HepG2 (cell line): ENCODE results near the gene SMPD2. TPM values are rescaled to one million over a fixed set of nuclear protein-coding genes. Genes with fewer than 3 reads are reported as not detected.
A peak's percentile ranks its signal among the peaks of the same experiment; 100 is the strongest.

Experiments
- ATF1 ChIP-seq: IDR thresholded peaks from 2 replicates; pipeline ENCODE4 v1.6.1; 2016; ENCODE audit warnings: mild to moderate bottlenecking, control low read depth
- CHCHD3 ChIP-seq: sonication (generic); formaldehyde crosslinking; IDR thresholded peaks from 2 replicates; pipeline ENCODE4 v1.8.0; 2022; ENCODE audit warnings: mild to moderate bottlenecking, missing genetic modification reagents, moderate library complexity
- CSRNP2 ChIP-seq: sonication (generic); formaldehyde crosslinking; conservative IDR thresholded peaks from 2 replicates; pipeline ENCODE4 v1.8.0; 2022; ENCODE audit warnings: low read depth, missing genetic modification reagents
- GABPB1 ChIP-seq: IDR thresholded peaks from 2 replicates; pipeline ENCODE4 v1.6.1; 2016; ENCODE audit warnings: mild to moderate bottlenecking, missing genetic modification reagents, moderate library complexity, missing compliant biosample characterization
- GATAD1 ChIP-seq: IDR thresholded peaks from 2 replicates; pipeline ENCODE4 v1.6.1; 2016; ENCODE audit warnings: missing genetic modification reagents, missing compliant biosample characterization
- HOXA7 ChIP-seq: sonication (generic); formaldehyde crosslinking; IDR thresholded peaks from 2 replicates; pipeline ENCODE4 v1.8.1; 2022; ENCODE audit warnings: mild to moderate bottlenecking, missing genetic modification reagents, moderate library complexity
- KMT2A ChIP-seq: sonication (generic); formaldehyde crosslinking; IDR thresholded peaks from 2 replicates; pipeline ENCODE4 v1.4.0; 2020; ENCODE audit warnings: missing genetic modification reagents
- MIXL1 ChIP-seq: IDR thresholded peaks from 2 replicates; pipeline ENCODE4 v1.6.1; 2016
- POLR2G ChIP-seq: fragments of 200-400 bp; formaldehyde crosslinking; IDR thresholded peaks from 2 replicates; pipeline ENCODE4 v1.6.1; 2018; ENCODE audit warnings: mild to moderate bottlenecking, low read depth, low read length, moderate library complexity
- RAD21 ChIP-seq: fragments of 450-650 bp; formaldehyde crosslinking; IDR thresholded peaks from 2 replicates; pipeline ENCODE4 v1.5.0; 2020; ENCODE audit warnings: mild to moderate bottlenecking
- YY1 ChIP-seq: IDR thresholded peaks from 2 replicates; pipeline ENCODE4 v1.6.1; 2011; ENCODE audit warnings: low read length, low read depth, moderate library complexity, mild to moderate bottlenecking; ENCODE audit not compliant: insufficient read depth, insufficient replicate concordance
- ZEB1 ChIP-seq: IDR thresholded peaks from 2 replicates; pipeline ENCODE4 v1.6.1; 2012; ENCODE audit warnings: mild to moderate bottlenecking, low read depth, inconsistent platforms; ENCODE audit not compliant: insufficient replicate concordance
- ZFX ChIP-seq: sonication (generic); formaldehyde crosslinking; IDR thresholded peaks from 2 replicates; pipeline ENCODE4 v1.4.0; 2020; ENCODE audit warnings: mild to moderate bottlenecking, low read depth, missing genetic modification reagents, moderate library complexity
- ZNF597 ChIP-seq: sonication (generic); formaldehyde crosslinking; IDR thresholded peaks from 2 replicates; pipeline ENCODE4 v1.5.0; 2020; ENCODE audit warnings: missing genetic modification reagents
- ZNF605 ChIP-seq: sonication (generic); formaldehyde crosslinking; IDR thresholded peaks from 2 replicates; pipeline ENCODE4 v1.8.0; 2022; ENCODE audit warnings: mild to moderate bottlenecking, missing genetic modification reagents
- polyA plus RNA-seq, 8 experiments: library from polyadenylated mRNA; depleted of rRNA in 3 of 8; stranded (reverse) in 7 of 8; unstranded in 1 of 8; fragments of >200 nt; fragmentation: Illumina TruSeq in 4 of 8; extraction: Trizol in 4 of 8; gene quantifications; 2 replicates each; pipeline versions ENCODE4 v1.2.1 to v1.2.3, GENCODE V29; 2011 to 2016; ENCODE audit warnings: low read depth in 4 of 8, missing spikeins in 1 of 8, mixed read lengths in 1 of 8; ENCODE audit not compliant: insufficient read depth in 1 of 8
- total RNA-seq, 5 experiments: library from RNA; depleted of rRNA; stranded (reverse); fragments of >200 nt; fragmentation: Illumina TruSeq; extraction: Trizol; gene quantifications; 2 replicates each; pipeline ENCODE4 v1.2.3, GENCODE V29; 2016; ENCODE audit warnings: low read depth in 1 of 5
- TF ChIP-seq, protein P1 (sequence below): sonication (generic); formaldehyde crosslinking; IDR thresholded peaks from 2 replicates; pipeline ENCODE4 v1.4.0; 2020; ENCODE audit warnings: mild to moderate bottlenecking, missing genetic modification reagents, borderline replicate concordance
- TF ChIP-seq, protein P2 (sequence below): sonication (generic); formaldehyde crosslinking; IDR thresholded peaks from 2 replicates; pipeline ENCODE4 v1.8.0; 2022; ENCODE audit warnings: missing genetic modification reagents, mild to moderate bottlenecking, borderline replicate concordance
- TF ChIP-seq, protein P3 (sequence below), 2 experiments: sonication (generic) in 1 of 2; formaldehyde crosslinking in 1 of 2; IDR thresholded peaks; 2 replicates each; pipeline versions ENCODE4 v1.4.0 to v1.6.1; 2018 to 2020; ENCODE audit warnings: missing genetic modification reagents in 2 of 2, borderline replicate concordance in 1 of 2, low read depth in 1 of 2, mild to moderate bottlenecking in 1 of 2, missing biosample characterization in 1 of 2

SMPD2 gene
- total and polyA plus RNA-seq, 2 of the 13 experiments (the other 11 are each of a cell fraction or from before 2014, with no cell fraction given), result 5.9 to 10.6 TPM

- TF ChIP-seq, protein P1, sequence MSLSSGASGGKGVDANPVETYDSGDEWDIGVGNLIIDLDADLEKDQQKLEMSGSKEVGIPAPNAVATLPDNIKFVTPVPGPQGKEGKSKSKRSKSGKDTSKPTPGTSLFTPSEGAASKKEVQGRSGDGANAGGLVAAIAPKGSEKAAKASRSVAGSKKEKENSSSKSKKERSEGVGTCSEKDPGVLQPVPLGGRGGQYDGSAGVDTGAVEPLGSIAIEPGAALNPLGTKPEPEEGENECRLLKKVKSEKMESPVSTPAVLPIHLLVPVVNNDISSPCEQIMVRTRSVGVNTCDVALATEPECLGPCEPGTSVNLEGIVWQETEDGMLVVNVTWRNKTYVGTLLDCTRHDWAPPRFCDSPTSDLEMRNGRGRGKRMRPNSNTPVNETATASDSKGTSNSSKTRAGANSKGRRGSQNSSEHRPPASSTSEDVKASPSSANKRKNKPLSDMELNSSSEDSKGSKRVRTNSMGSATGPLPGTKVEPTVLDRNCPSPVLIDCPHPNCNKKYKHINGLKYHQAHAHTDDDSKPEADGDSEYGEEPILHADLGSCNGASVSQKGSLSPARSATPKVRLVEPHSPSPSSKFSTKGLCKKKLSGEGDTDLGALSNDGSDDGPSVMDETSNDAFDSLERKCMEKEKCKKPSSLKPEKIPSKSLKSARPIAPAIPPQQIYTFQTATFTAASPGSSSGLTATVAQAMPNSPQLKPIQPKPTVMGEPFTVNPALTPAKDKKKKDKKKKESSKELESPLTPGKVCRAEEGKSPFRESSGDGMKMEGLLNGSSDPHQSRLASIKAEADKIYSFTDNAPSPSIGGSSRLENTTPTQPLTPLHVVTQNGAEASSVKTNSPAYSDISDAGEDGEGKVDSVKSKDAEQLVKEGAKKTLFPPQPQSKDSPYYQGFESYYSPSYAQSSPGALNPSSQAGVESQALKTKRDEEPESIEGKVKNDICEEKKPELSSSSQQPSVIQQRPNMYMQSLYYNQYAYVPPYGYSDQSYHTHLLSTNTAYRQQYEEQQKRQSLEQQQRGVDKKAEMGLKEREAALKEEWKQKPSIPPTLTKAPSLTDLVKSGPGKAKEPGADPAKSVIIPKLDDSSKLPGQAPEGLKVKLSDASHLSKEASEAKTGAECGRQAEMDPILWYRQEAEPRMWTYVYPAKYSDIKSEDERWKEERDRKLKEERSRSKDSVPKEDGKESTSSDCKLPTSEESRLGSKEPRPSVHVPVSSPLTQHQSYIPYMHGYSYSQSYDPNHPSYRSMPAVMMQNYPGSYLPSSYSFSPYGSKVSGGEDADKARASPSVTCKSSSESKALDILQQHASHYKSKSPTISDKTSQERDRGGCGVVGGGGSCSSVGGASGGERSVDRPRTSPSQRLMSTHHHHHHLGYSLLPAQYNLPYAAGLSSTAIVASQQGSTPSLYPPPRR (CRISPR knock-in tag), result no peak; the same call in 1 of the 2 replicates
- TF ChIP-seq GATAD1 (CRISPR knock-in tag) (no peak; the same call in 1 of the 2 replicates), ZNF605 (CRISPR knock-in tag) (0 out of 2 replicates have a peak, but pooled peaks have one; percentile 19), ZNF597 (no peak), ZFX (peak; percentile 77), GABPB1 (CRISPR knock-in tag) (peak; percentile 74; the same call in 1 of the 2 replicates), HOXA7 (CRISPR knock-in tag) (peak; percentile 77; the same call in 1 of the 2 replicates), RAD21 (CRISPR knock-in tag) (peak; percentile 40), KMT2A (CRISPR knock-in tag) (peak; percentile 62; the same call in 1 of the 2 replicates), YY1 (peak; percentile 92), CSRNP2 (CRISPR knock-in tag) (peak; percentile 45; the same call in 1 of the 2 replicates), ZEB1 (peak; percentile 35), POLR2G (peak; percentile 70), CHCHD3 (CRISPR knock-in tag) (no peak), ATF1 (CRISPR knock-in tag) (no peak), MIXL1 (CRISPR knock-in tag) (no peak)
- TF ChIP-seq, protein P2, sequence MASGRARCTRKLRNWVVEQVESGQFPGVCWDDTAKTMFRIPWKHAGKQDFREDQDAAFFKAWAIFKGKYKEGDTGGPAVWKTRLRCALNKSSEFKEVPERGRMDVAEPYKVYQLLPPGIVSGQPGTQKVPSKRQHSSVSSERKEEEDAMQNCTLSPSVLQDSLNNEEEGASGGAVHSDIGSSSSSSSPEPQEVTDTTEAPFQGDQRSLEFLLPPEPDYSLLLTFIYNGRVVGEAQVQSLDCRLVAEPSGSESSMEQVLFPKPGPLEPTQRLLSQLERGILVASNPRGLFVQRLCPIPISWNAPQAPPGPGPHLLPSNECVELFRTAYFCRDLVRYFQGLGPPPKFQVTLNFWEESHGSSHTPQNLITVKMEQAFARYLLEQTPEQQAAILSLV (CRISPR knock-in tag), result peak; percentile 91; the same call in 1 of the 2 replicates
- TF ChIP-seq, protein P3, sequence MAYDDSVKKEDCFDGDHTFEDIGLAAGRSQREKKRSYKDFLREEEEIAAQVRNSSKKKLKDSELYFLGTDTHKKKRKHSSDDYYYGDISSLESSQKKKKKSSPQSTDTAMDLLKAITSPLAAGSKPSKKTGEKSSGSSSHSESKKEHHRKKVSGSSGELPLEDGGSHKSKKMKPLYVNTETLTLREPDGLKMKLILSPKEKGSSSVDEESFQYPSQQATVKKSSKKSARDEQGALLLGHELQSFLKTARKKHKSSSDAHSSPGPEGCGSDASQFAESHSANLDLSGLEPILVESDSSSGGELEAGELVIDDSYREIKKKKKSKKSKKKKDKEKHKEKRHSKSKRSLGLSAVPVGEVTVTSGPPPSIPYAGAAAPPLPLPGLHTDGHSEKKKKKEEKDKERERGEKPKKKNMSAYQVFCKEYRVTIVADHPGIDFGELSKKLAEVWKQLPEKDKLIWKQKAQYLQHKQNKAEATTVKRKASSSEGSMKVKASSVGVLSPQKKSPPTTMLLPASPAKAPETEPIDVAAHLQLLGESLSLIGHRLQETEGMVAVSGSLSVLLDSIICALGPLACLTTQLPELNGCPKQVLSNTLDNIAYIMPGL (CRISPR knock-in tag; IDR thresholded peaks at IDR 0.05; ENCODE audit: borderline replicate concordance in 1 of 2, low read depth in 1 of 2), result peak; percentile 85 to 95
These were observed at the start of gene SMPD2, which contains the start of gene PPIL6 (continued) for GRCh38 chr6:109440331-109441068.
